MM.1S (cell line): ENCODE measurements around the gene ADRM1.

ENCODE experiments used
- DNase-seq: peaks from one replicate; pipeline ENCODE4 v3.0.0-alpha.2; 2015
- H2AFZ ChIP-seq: fragments of 300-600 bp; sonication (generic); 2 replicates; pipeline ENCODE4 v1.6.0; 2016; ENCODE audit warnings: antibody characterized with exemption, low read length
- H3F3A ChIP-seq: fragments of 300-600 bp; sonication (generic); 2 replicates; pipeline ENCODE4 v1.6.1; 2016; ENCODE audit warnings: mild to moderate bottlenecking, antibody characterized with exemption, low read length, moderate library complexity, mixed read lengths; ENCODE audit not compliant: insufficient read depth
- H3K27ac ChIP-seq: fragments of 300-600 bp; sonication (generic); 2 replicates; pipeline ENCODE4 v1.5.1; 2016; ENCODE audit warnings: mild to moderate bottlenecking, low read length
- H3K27me3 ChIP-seq: fragments of 300-600 bp; sonication (generic); replicated peaks from 2 replicates; pipeline ENCODE4 v1.6.0; 2016; ENCODE audit warnings: low read length; ENCODE audit not compliant: insufficient read depth
- H3K36me3 ChIP-seq: fragments of 300-600 bp; sonication (generic); replicated peaks from 2 replicates; pipeline ENCODE4 v1.6.1; 2016; ENCODE audit warnings: mild to moderate bottlenecking, low read length, mixed read lengths; ENCODE audit not compliant: insufficient read depth
- H3K4me1 ChIP-seq: fragments of 300-600 bp; sonication (generic); 2 replicates; pipeline ENCODE4 v1.6.1; 2016; ENCODE audit warnings: low read length, mixed read lengths
- H3K4me2 ChIP-seq: fragments of 300-600 bp; sonication (generic); 2 replicates; pipeline ENCODE4 v1.6.0; 2016; ENCODE audit warnings: low read depth, low read length
- H3K4me3 ChIP-seq: fragments of 300-600 bp; sonication (generic); 2 replicates; pipeline ENCODE4 v1.5.1; 2016; ENCODE audit warnings: low read length, mixed read lengths
- H3K79me2 ChIP-seq: fragments of 300-600 bp; sonication (generic); 2 replicates; pipeline ENCODE4 v1.6.1; 2016; ENCODE audit warnings: mixed run types, low read length, mixed read lengths
- H3K9ac ChIP-seq: fragments of 300-600 bp; sonication (generic); 2 replicates; pipeline ENCODE4 v1.6.1; 2016; ENCODE audit warnings: low read length, mixed read lengths
- H3K9me2 ChIP-seq: fragments of 300-600 bp; sonication (generic); replicated peaks from 2 replicates; pipeline ENCODE4 v1.6.1; 2016; ENCODE audit warnings: mild to moderate bottlenecking, low read length, mixed read lengths; ENCODE audit not compliant: insufficient read depth
- H3K9me3 ChIP-seq: fragments of 300-600 bp; sonication (generic); replicated peaks from 2 replicates; pipeline ENCODE4 v1.6.1; 2016; ENCODE audit warnings: mild to moderate bottlenecking, low read length, mixed read lengths; ENCODE audit not compliant: insufficient read depth
- H4K20me1 ChIP-seq: fragments of 300-600 bp; sonication (generic); 2 replicates; pipeline ENCODE4 v1.6.1; 2016; ENCODE audit warnings: mild to moderate bottlenecking, low read length, moderate library complexity, mixed read lengths; ENCODE audit not compliant: insufficient read depth
- EZH2 ChIP-seq: fragments of 300-600 bp; sonication (generic); optimal IDR thresholded peaks from 2 replicates; pipeline ENCODE3; 2017; ENCODE audit warnings: low read depth, mild to moderate bottlenecking, antibody characterized with exemption, low read length, mixed read lengths
- EZH2phosphoT487 ChIP-seq: fragments of 300-600 bp; sonication (generic); IDR thresholded peaks from 2 replicates; pipeline ENCODE4 v1.6.1; 2018; ENCODE audit warnings: antibody characterized with exemption, low read length
- TF ChIP-seq, protein P1 (sequence below): fragments of 300-600 bp; sonication (generic); IDR thresholded peaks from 2 replicates; pipeline ENCODE4 v1.5.1; 2016; ENCODE audit warnings: antibody characterized with exemption, low read length, mixed read lengths

The ADRM1 gene

GRCh38 chr20:62291251-62292066, 11.3 kb upstream of the ADRM1 start:
- Histone ChIP-seq H3K4me2 (no peak overlapping the region), H3F3A (no peaks in the 10 kb centered on the region), H3K27ac (no peak overlapping the region), H3K4me3 (no peak overlapping the region), H3K9me2 (no peaks in the 10 kb centered on the region), H3K9ac (no peak overlapping the region), H3K79me2 (no peaks in the 10 kb centered on the region), H3K9me3 (no peaks in the 10 kb centered on the region), H2AFZ (no peak overlapping the region), H3K4me1 (no peaks in the 10 kb centered on the region), H3K27me3 (no peaks in the 10 kb centered on the region), H4K20me1 (no peaks in the 10 kb centered on the region), H3K36me3 (no peaks in the 10 kb centered on the region)
- TF ChIP-seq EZH2phosphoT487 (no peak), EZH2 (no peak)
- TF ChIP-seq, protein P1, sequence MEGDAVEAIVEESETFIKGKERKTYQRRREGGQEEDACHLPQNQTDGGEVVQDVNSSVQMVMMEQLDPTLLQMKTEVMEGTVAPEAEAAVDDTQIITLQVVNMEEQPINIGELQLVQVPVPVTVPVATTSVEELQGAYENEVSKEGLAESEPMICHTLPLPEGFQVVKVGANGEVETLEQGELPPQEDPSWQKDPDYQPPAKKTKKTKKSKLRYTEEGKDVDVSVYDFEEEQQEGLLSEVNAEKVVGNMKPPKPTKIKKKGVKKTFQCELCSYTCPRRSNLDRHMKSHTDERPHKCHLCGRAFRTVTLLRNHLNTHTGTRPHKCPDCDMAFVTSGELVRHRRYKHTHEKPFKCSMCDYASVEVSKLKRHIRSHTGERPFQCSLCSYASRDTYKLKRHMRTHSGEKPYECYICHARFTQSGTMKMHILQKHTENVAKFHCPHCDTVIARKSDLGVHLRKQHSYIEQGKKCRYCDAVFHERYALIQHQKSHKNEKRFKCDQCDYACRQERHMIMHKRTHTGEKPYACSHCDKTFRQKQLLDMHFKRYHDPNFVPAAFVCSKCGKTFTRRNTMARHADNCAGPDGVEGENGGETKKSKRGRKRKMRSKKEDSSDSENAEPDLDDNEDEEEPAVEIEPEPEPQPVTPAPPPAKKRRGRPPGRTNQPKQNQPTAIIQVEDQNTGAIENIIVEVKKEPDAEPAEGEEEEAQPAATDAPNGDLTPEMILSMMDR: no peak
- DNase-seq: no peak

GRCh38 chr20:62292108-62292507, 10.7 kb upstream of the ADRM1 start:
- Histone ChIP-seq H4K20me1 (no peaks in the 10 kb centered on the region), H3K4me2 (no peak overlapping the region), H3F3A (no peaks in the 10 kb centered on the region), H3K27ac (no peak overlapping the region), H3K4me1 (no peaks in the 10 kb centered on the region), H3K4me3 (no peak overlapping the region), H3K9me2 (no peaks in the 10 kb centered on the region), H3K9me3 (no peaks in the 10 kb centered on the region), H3K9ac (no peak overlapping the region), H3K36me3 (no peaks in the 10 kb centered on the region), H2AFZ (no peak overlapping the region), H3K27me3 (no peaks in the 10 kb centered on the region), H3K79me2 (no peaks in the 10 kb centered on the region)
- DNase-seq: no peak
- no peak for TF ChIP-seq EZH2phosphoT487
- TF ChIP-seq EZH2: no peak
- TF ChIP-seq, protein P1: no peak

- Histone ChIP-seq H3K9me3 (no peaks in the 10 kb centered on the region), H3K9me2 (no peaks in the 10 kb centered on the region), H4K20me1 (no peaks in the 10 kb centered on the region), H3K4me1 (no peaks in the 10 kb centered on the region), H3K36me3 (no peaks in the 10 kb centered on the region), H3K4me2 (no peak overlapping the region), H3K27ac (no peak overlapping the region), H3K79me2 (no peaks in the 10 kb centered on the region), H3K4me3 (no peak overlapping the region), H3F3A (no peaks in the 10 kb centered on the region), H2AFZ (no peak overlapping the region), H3K27me3 (no peaks in the 10 kb centered on the region), H3K9ac (no peak overlapping the region)
- TF ChIP-seq, protein P1: no peak
- DNase-seq: no peak
Measured at GRCh38 chr20:62293111-62293784, 9.5 kb upstream of the ADRM1 start.
